ENCODE data around the gene SMPD4.
"Not testable (repeated sequence)": the region's sequence is repeated elsewhere in the genome, so short reads cannot be mapped to it uniquely, and the experiment has no call there.

SMPD4 gene

GRCh38 chr2:130185896-130186295, 4.5 kb upstream of the SMPD4 start:
- no peak overlapping the region for H3K4me3 ChIP-seq (ENCODE audit: low read length)
- H3K9me3 ChIP-seq (ENCODE audit: insufficient read depth, low read depth, low read length), result no peaks in the 10 kb centered on the region
- H3K27me3 ChIP-seq (ENCODE audit: insufficient read depth, low read length), result no peaks in the 10 kb centered on the region
- peaks cover 6% of the 10 kb centered on the region; the same call in 1 of the 2 replicates for H3K4me1 ChIP-seq (ENCODE audit: insufficient read depth, low read length)
- 93% methylated on average over 4 of the region's 4 CpGs for WGBS
- H3K36me3 ChIP-seq (ENCODE audit: insufficient read depth, low read length), result peaks cover 10% of the 10 kb centered on the region; the same call in 1 of the 2 replicates
- no peak overlapping the region for H3K27ac ChIP-seq (ENCODE audit: low read depth, low read length)
- H3K9ac ChIP-seq (ENCODE audit: low read depth, low read length), result no peak overlapping the region

GRCh38 chr2:130185436-130185835, 4.0 kb upstream of the SMPD4 start:
- no peak overlapping the region for H3K9ac ChIP-seq (ENCODE audit: low read depth, low read length)

GRCh38 chr2:130183512-130184373, 2.3 kb upstream of the SMPD4 start:
- H3K4me3 ChIP-seq (ENCODE audit: low read length), result peak overlapping the region; percentile 91; the same call in 1 of the 2 replicates
- 81% methylated on average over 26 of the region's 26 CpGs for WGBS
- peaks cover 11% of the 10 kb centered on the region; the same call in 1 of the 2 replicates for H3K36me3 ChIP-seq (ENCODE audit: insufficient read depth, low read length)
- no peaks in the 10 kb centered on the region for H3K9me3 ChIP-seq (ENCODE audit: insufficient read depth, low read depth, low read length)
- H3K9ac ChIP-seq (ENCODE audit: low read depth, low read length), result 0 out of 2 replicates have a peak overlapping the region, but pooled peaks have one; percentile 9
- no peak overlapping the region for H3K27ac ChIP-seq (ENCODE audit: low read depth, low read length)
- no peaks in the 10 kb centered on the region for H3K27me3 ChIP-seq (ENCODE audit: insufficient read depth, low read length)
- peaks cover 6% of the 10 kb centered on the region; the same call in 1 of the 2 replicates for H3K4me1 ChIP-seq (ENCODE audit: insufficient read depth, low read length)

More at GRCh38 chr2:130185436-130185835, 4.0 kb upstream of the SMPD4 start:
- peaks cover 6% of the 10 kb centered on the region; the same call in 1 of the 2 replicates for H3K4me1 ChIP-seq (ENCODE audit: insufficient read depth, low read length)
- no peaks in the 10 kb centered on the region for H3K9me3 ChIP-seq (ENCODE audit: insufficient read depth, low read depth, low read length)
- H3K27ac ChIP-seq (ENCODE audit: low read depth, low read length), result no peak overlapping the region
- 93% methylated on average over 10 of the region's 10 CpGs for WGBS
- H3K27me3 ChIP-seq (ENCODE audit: insufficient read depth, low read length), result no peaks in the 10 kb centered on the region
- H3K4me3 ChIP-seq (ENCODE audit: low read length), result no peak overlapping the region
- H3K36me3 ChIP-seq (ENCODE audit: insufficient read depth, low read length), result peaks cover 10% of the 10 kb centered on the region; the same call in 1 of the 2 replicates

- Histone ChIP-seq H3K36me3 (ENCODE audit: insufficient read depth, low read length) (peaks cover 12% of the 10 kb centered on the region; the same call in 1 of the 2 replicates), H3K9ac (ENCODE audit: low read depth, low read length) (peak overlapping the region; percentile 75), H3K4me3 (ENCODE audit: low read length) (peak overlapping the region; percentile 91)
- not testable (repeated sequence) for H3K4me1 ChIP-seq (ENCODE audit: insufficient read depth, low read length); H3K9me3 ChIP-seq (ENCODE audit: insufficient read depth, low read depth, low read length); H3K27ac ChIP-seq (ENCODE audit: low read depth, low read length); H3K27me3 ChIP-seq (ENCODE audit: insufficient read depth, low read length)
- WGBS, result 31% methylated on average over 22 of the region's 23 CpGs
Measured at GRCh38 chr2:130182826-130183511, 1.6 kb upstream of the SMPD4 start.

GRCh38 chr2:130181880-130182682, 679 bp upstream of the SMPD4 start, which contains the start of gene MZT2B:
MZT2B (plus strand) TSS chr2:130182262; CDS start chr2:130182283, 21 bp downstream.
- not testable (repeated sequence) for H3K27me3 ChIP-seq (ENCODE audit: insufficient read depth, low read length); H3K4me1 ChIP-seq (ENCODE audit: insufficient read depth, low read length); H3K9me3 ChIP-seq (ENCODE audit: insufficient read depth, low read depth, low read length)
- Histone ChIP-seq H3K36me3 (ENCODE audit: insufficient read depth, low read length) (peaks cover 12% of the 10 kb centered on the region; the same call in 1 of the 2 replicates), H3K4me3 (ENCODE audit: low read length) (peak within 1 kb of the TSS; percentile 91), H3K9ac (ENCODE audit: low read depth, low read length) (peak within 1 kb of the TSS; percentile 94), H3K27ac (ENCODE audit: low read depth, low read length) (peak within 1 kb of the TSS; percentile 88)
- under 1% methylated on average over 75 of the region's 86 CpGs for WGBS

GRCh38 chr2:130180404-130181324, 738 bp downstream of the SMPD4 start:
- not testable (repeated sequence) for H3K9me3 ChIP-seq (ENCODE audit: insufficient read depth, low read depth, low read length); H3K4me1 ChIP-seq (ENCODE audit: insufficient read depth, low read length); H3K27me3 ChIP-seq (ENCODE audit: insufficient read depth, low read length)
- Histone ChIP-seq H3K27ac (ENCODE audit: low read depth, low read length) (peak overlapping the region; percentile 88), H3K36me3 (ENCODE audit: insufficient read depth, low read length) (peaks cover 18% of the 10 kb centered on the region), H3K9ac (ENCODE audit: low read depth, low read length) (peak overlapping the region; percentile 94), H3K4me3 (ENCODE audit: low read length) (peak overlapping the region; percentile 91)
- WGBS, result 21% methylated on average over 38 of the region's 38 CpGs

GRCh38 chr2:130174866-130175265, 6.5 kb downstream of the SMPD4 start:
- H3K9me3 ChIP-seq (ENCODE audit: insufficient read depth, low read depth, low read length); H3K4me3 ChIP-seq (ENCODE audit: low read length); H3K4me1 ChIP-seq (ENCODE audit: insufficient read depth, low read length); H3K27me3 ChIP-seq (ENCODE audit: insufficient read depth, low read length); H3K9ac ChIP-seq (ENCODE audit: low read depth, low read length); H3K27ac ChIP-seq (ENCODE audit: low read depth, low read length): not testable (repeated sequence)
- 92% methylated on average over 5 of the region's 5 CpGs for WGBS
- H3K36me3 ChIP-seq (ENCODE audit: insufficient read depth, low read length), result peaks cover 62% of the 10 kb centered on the region

- peaks cover 95% of the 10 kb centered on the region for H3K36me3 ChIP-seq (ENCODE audit: insufficient read depth, low read length)
- no peak overlapping the region for H3K27ac ChIP-seq (ENCODE audit: low read depth, low read length)
- H3K27me3 ChIP-seq (ENCODE audit: insufficient read depth, low read length), result no peaks in the 10 kb centered on the region
- H3K9ac ChIP-seq (ENCODE audit: low read depth, low read length), result no peak overlapping the region
- 97% methylated on average over 7 of the region's 7 CpGs for WGBS
- no peaks in the 10 kb centered on the region for H3K9me3 ChIP-seq (ENCODE audit: insufficient read depth, low read depth, low read length)
- H3K4me3 ChIP-seq (ENCODE audit: low read length), result no peak overlapping the region
- no peaks in the 10 kb centered on the region for H3K4me1 ChIP-seq (ENCODE audit: insufficient read depth, low read length)
Measured at GRCh38 chr2:130169896-130170295, 11.5 kb downstream of the SMPD4 start.

- not testable (repeated sequence) for H3K9me3 ChIP-seq (ENCODE audit: insufficient read depth, low read depth, low read length); H3K27me3 ChIP-seq (ENCODE audit: insufficient read depth, low read length); H3K4me1 ChIP-seq (ENCODE audit: insufficient read depth, low read length); H3K4me3 ChIP-seq (ENCODE audit: low read length); H3K9ac ChIP-seq (ENCODE audit: low read depth, low read length); H3K27ac ChIP-seq (ENCODE audit: low read depth, low read length)
- WGBS, result 100% methylated on average over 3 of the region's 3 CpGs
- H3K36me3 ChIP-seq (ENCODE audit: insufficient read depth, low read length), result peaks cover 95% of the 10 kb centered on the region
Measured at GRCh38 chr2:130169163-130169562, 12.2 kb downstream of the SMPD4 start.

- H3K4me3 ChIP-seq (ENCODE audit: low read length); H3K27me3 ChIP-seq (ENCODE audit: insufficient read depth, low read length); H3K9ac ChIP-seq (ENCODE audit: low read depth, low read length); H3K9me3 ChIP-seq (ENCODE audit: insufficient read depth, low read depth, low read length); H3K4me1 ChIP-seq (ENCODE audit: insufficient read depth, low read length); H3K27ac ChIP-seq (ENCODE audit: low read depth, low read length): not testable (repeated sequence)
- H3K36me3 ChIP-seq (ENCODE audit: insufficient read depth, low read length), result peaks cover 85% of the 10 kb centered on the region
- whole genome bisulfite sequencing, result 93% methylated on average over 3 of the region's 3 CpGs
Measured at GRCh38 chr2:130166611-130167010, 14.8 kb downstream of the SMPD4 start.
